Measurements from ENCODE around the gene HNRNPCL4.
"Not testable (repeated sequence)": the region's sequence is repeated elsewhere in the genome, so short reads cannot be mapped to it uniquely, and the experiment has no call there.

HNRNPCL4 gene

GRCh38 chr1:13165531-13165930 is at the start of gene HNRNPCL4:
Gene HNRNPCL4 (minus strand): TSS chr1:13165631. CDS start chr1:13165467, 164 bp downstream.
- DNase-seq (ENCODE audit: low read depth, low spot score) = not testable (repeated sequence)

- not testable (repeated sequence) for DNase-seq (ENCODE audit: low read depth, low spot score)
Measured at GRCh38 chr1:13208712-13209111, 43.3 kb upstream of the HNRNPCL4 start.

GRCh38 chr1:13201309-13201708 is 35.9 kb upstream of the HNRNPCL4 start, which contains the start of gene PRAMEF13:
Gene PRAMEF13 (minus strand): TSS chr1:13201409. CDS start chr1:13199589, 1,820 bp downstream.
- not testable (repeated sequence) for DNase-seq (ENCODE audit: low read depth, low spot score)

GRCh38 chr1:13171548-13171947 is 6.1 kb upstream of the HNRNPCL4 start, which contains the start of gene PRAMEF9:
Gene PRAMEF9 (plus strand): TSS chr1:13171848. CDS start chr1:13175281, 3,433 bp downstream.
- not testable (repeated sequence) for DNase-seq (ENCODE audit: low read depth, low spot score)

GRCh38 chr1:13155909-13156308 is 9.5 kb downstream of the HNRNPCL4 start, which contains the start of gene PRAMEF26:
Gene PRAMEF26 (minus strand): TSS chr1:13156009. CDS start chr1:13153095, 2,914 bp downstream.
- DNase-seq (ENCODE audit: low read depth, low spot score) = not testable (repeated sequence)

- DNase-seq (ENCODE audit: low read depth, low spot score) = not testable (repeated sequence)
Measured at GRCh38 chr1:13116754-13117153, 48.7 kb downstream of the HNRNPCL4 start, which contains the start of gene HNRNPCL2. Gene HNRNPCL2 (minus strand): TSS chr1:13116854. CDS start chr1:13116400, 454 bp downstream.

Data from brain pericyte (primary cell).